Measurements from ENCODE around the gene PUM2. TPM values are rescaled to one million over a fixed set of nuclear protein-coding genes. Genes with fewer than 3 reads are reported as not detected.

Gene PUM2
- total and polyA plus RNA-seq, 7 donors, result 13.0 to 61.7 (median 43.9) TPM

- H3K27ac ChIP-seq, result no peak overlapping the region
- 73 to 86% (median 75%) methylated on average over 5 of the region's 5 CpGs for WGBS, 3 donors
- ATAC-seq (no peak), DNase-seq (no peak)
- H3K27me3 ChIP-seq (ENCODE audit: insufficient read depth in 3 of 3, low read length in 2 of 3), result no peaks in the 10 kb centered on the region
- no peaks in the 10 kb centered on the region for H3K9me3 ChIP-seq
- H3K4me1 ChIP-seq, result peaks cover 41% of the 10 kb centered on the region
- TF ChIP-seq CTCF (IDR thresholded peaks at IDR 0.05), result no peak
- H3K4me3 ChIP-seq, result no peak overlapping the region
- intact Hi-C loops (cut with DNase I), result no loop called here
- H3K36me3 ChIP-seq (ENCODE audit: insufficient read depth in 1 of 2, low read depth in 1 of 2), result no peaks in the 10 kb centered on the region
Measured at GRCh38 chr2:20346565-20347381, 3.9 kb downstream of the PUM2 start.

DNA sequence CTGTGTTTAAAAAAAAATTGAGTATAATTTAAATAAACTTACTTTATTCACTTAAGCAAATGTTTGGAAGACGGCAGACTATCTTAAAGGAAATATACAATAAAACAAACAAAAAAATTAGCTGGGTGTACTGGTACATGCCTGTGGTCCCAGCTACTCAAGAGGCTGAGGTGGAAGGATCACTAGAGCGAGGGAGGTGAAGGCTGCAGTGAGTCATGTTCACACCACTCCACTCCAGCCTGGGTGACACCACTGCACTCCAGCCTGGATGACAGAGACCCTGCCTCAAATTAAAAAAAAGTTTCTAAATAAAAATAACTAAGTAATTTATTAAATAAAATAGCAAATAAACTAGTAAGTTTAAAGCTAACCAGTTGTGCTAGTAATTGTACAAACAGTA lies 7.5 kb downstream of the PUM2 start:
- no peak for TF ChIP-seq CTCF (IDR thresholded peaks at IDR 0.05)
- no peaks in the 10 kb centered on the region for H3K9me3 ChIP-seq
- no peak overlapping the region for H3K27ac ChIP-seq
- DNase-seq (no peak), ATAC-seq (peak in 1 of 4 donors; percentile 47)
- H3K4me3 ChIP-seq, result no peak overlapping the region
- 86 to 97% (median 91%) methylated on average over 2 of the region's 2 CpGs for WGBS, 3 donors
- H3K4me1 ChIP-seq, result peaks cover 50% of the 10 kb centered on the region
- no peaks in the 10 kb centered on the region for H3K27me3 ChIP-seq (ENCODE audit: insufficient read depth in 3 of 3, low read length in 2 of 3)
- intact Hi-C loops (cut with DNase I), result no loop called here
- H3K36me3 ChIP-seq (ENCODE audit: insufficient read depth in 1 of 2, low read depth in 1 of 2), result no peaks in the 10 kb centered on the region

GRCh38 chr2:20339012-20339411 lies 11.6 kb downstream of the PUM2 start:
- ATAC-seq (no peak), DNase-seq (no peak)
- H3K27ac ChIP-seq, result no peak overlapping the region
- intact Hi-C loops (cut with DNase I), result no loop called here
- H3K9me3 ChIP-seq, result no peaks in the 10 kb centered on the region
- WGBS, 3 donors, result 48 to 55% (median 50%) methylated on average over 1 of the region's 1 CpG
- H3K27me3 ChIP-seq (ENCODE audit: insufficient read depth in 3 of 3, low read length in 2 of 3), result no peaks in the 10 kb centered on the region
- TF ChIP-seq CTCF (IDR thresholded peaks at IDR 0.05), result no peak
- H3K4me1 ChIP-seq, result peaks cover 64% of the 10 kb centered on the region
- no peak overlapping the region for H3K4me3 ChIP-seq
- no peaks in the 10 kb centered on the region for H3K36me3 ChIP-seq (ENCODE audit: insufficient read depth in 1 of 2, low read depth in 1 of 2)

DNA sequence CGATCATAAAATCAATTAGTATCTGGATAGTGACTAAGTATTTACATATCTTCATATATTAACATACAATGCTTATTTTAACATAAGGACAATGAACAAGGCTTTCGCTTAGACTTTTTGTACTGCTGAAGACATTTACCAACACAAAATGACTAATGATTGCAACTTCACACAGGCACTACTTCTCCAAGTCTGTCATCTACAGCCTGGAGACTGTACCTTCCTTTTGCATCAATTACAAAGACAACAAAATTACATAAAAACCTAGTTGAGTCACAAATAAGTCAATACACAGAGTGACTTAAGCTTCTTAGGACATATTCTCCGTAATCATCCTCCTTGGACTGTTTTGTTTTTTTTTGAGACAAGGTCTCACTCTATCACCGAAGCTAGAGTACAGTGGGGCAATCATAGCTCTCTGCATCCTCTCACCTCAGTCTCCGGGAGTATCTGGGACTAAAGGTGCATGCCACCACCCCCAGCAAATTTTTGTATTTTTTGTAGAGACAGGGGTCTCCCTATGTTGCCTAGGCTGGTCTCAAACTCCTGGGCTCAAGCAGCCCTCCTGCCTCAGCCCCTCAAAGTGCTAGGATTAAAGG lies 15.9 kb downstream of the PUM2 start:
- peak in 1 of 4 donors; percentile 30 for ATAC-seq
- intact Hi-C loops (cut with DNase I), result no loop called here
- Histone ChIP-seq H3K36me3 (ENCODE audit: insufficient read depth in 1 of 2, low read depth in 1 of 2) (no peaks in the 10 kb centered on the region), H3K27me3 (ENCODE audit: insufficient read depth in 3 of 3, low read length in 2 of 3) (no peaks in the 10 kb centered on the region), H3K27ac (no peak overlapping the region), H3K9me3 (no peaks in the 10 kb centered on the region), H3K4me1 (peaks cover 44% of the 10 kb centered on the region), H3K4me3 (no peak overlapping the region)
- DNase-seq, result no peak
- TF ChIP-seq CTCF (IDR thresholded peaks at IDR 0.05), result no peak
- 72 to 84% (median 73%) methylated on average over 5 of the region's 5 CpGs for WGBS, 3 donors

Data from psoas muscle (tissue), 8 donors.